Body of pancreas (tissue), 4 donors: ENCODE data around the gene VEZT.

Source experiments
- CTCF ChIP-seq, 7 experiments: fragments of 450-650 bp in 4 of 7; fragments of 200-600 bp in 3 of 7; sonication (generic) in 3 of 7; IDR thresholded peaks; one replicate each; pipeline ENCODE4 v1.5.1; 2016 to 2019; ENCODE audit warnings: antibody characterized with exemption in 7 of 7
- POLR2A ChIP-seq, 3 donors: fragments of 450-650 bp; IDR thresholded peaks; one replicate each; pipeline ENCODE4 v1.6.1; 2016; ENCODE audit warnings: antibody characterized with exemption in 3 of 3, mild to moderate bottlenecking in 2 of 3

- TF ChIP-seq CTCF (IDR thresholded peaks at IDR 0.05), result no peak
- no peak for TF ChIP-seq POLR2A (IDR thresholded peaks at IDR 0.05)
Measured at GRCh38 chr12:95178136-95178535, 39.5 kb upstream of the VEZT start.
